ENCODE measurements around the gene TMEM266.

- no peak for TF ChIP-seq CTCF (IDR thresholded peaks at IDR 0.05)
- no peak for TF ChIP-seq ZFX (IDR thresholded peaks at IDR 0.05; ENCODE audit: borderline replicate concordance)
Measured at GRCh38 chr15:76222159-76222558, 162.4 kb downstream of the TMEM266 start.

Measured in 22Rv1 (cell line).